ENCODE data around the gene ZBTB12. TPM values are rescaled to one million over a fixed set of nuclear protein-coding genes. Genes with fewer than 3 reads are reported as not detected.

The ZBTB12 gene
- total and polyA plus RNA-seq, 9 of the 15 experiments (the other 6 are each of a cell fraction or from before 2014, with no cell fraction given) = 0.03 to 12.4 (median 5.8) TPM; not detected in 1

GRCh38 chr6:31946370-31946885 lies 44.5 kb upstream of the ZBTB12 start:
- POLR2A ChIA-PET = interaction anchor here (0.7 to 1.2 kb wide), 3 partner anchors 11 to 97 kb away, joined by 3 to 6 read pairs (median 5); partner anchors contain the start of gene DXO
- no peak for DNase-seq (ENCODE audit: extremely low read depth in 1 of 4, low spot score in 3 of 4)

More at GRCh38 chr6:31946370-31946885, 44.5 kb upstream of the ZBTB12 start:
- H3K27ac ChIP-seq (ENCODE audit: extremely low read depth, low read depth, low read length) = no peak overlapping the region
- peaks cover 16 to 24% of the 10 kb centered on the region in 2 experiments for H3K4me1 ChIP-seq (replicated peaks in 1 of 2; ENCODE audit: control insufficient read depth in 2 of 2, insufficient read depth in 2 of 2, low read length in 2 of 2)
- no peak for FAIRE-seq
- 0 out of 4 replicates have a peak overlapping the region, but pooled peaks of 1 of the 2 experiments have one; percentile 17 for H3K9ac ChIP-seq (ENCODE audit: insufficient read depth in 1 of 2, low read depth in 2 of 2, low read length in 2 of 2)
- 62% methylated on average over 11 of the region's 11 CpGs for WGBS (ENCODE audit: insufficient coverage, low coverage, missing lambda C conversion rate)
- CTCF ChIA-PET (ENCODE audit: low intra/inter-chr PET ratio) = no interaction called here
- BruUV-seq (replicated peaks) = no TSS peak
- no peak overlapping the region for H2AFZ ChIP-seq (ENCODE audit: low read depth, low read length)
- H3K79me2 ChIP-seq (ENCODE audit: control insufficient read depth, insufficient read depth, low read length) = no peaks in the 10 kb centered on the region
- no peak overlapping the region for H3K4me3 ChIP-seq
- peaks cover 2 to 26% of the 10 kb centered on the region in 2 experiments; a peak in 3 of 5 replicates for H3K27me3 ChIP-seq (ENCODE audit: control insufficient read depth in 2 of 2, insufficient read depth in 2 of 2, low read length in 2 of 2)
- H3K36me3 ChIP-seq (ENCODE audit: control insufficient read depth, insufficient read depth, low read length) = peaks cover 7% of the 10 kb centered on the region
- no peaks in the 10 kb centered on the region for H3K9me3 ChIP-seq (replicated peaks; ENCODE audit: control insufficient read depth, insufficient read depth, low read depth, low read length)
- H3K9me1 ChIP-seq (ENCODE audit: control insufficient read depth, insufficient read depth, low read length) = peaks cover 7% of the 10 kb centered on the region
- H4K20me1 ChIP-seq (replicated peaks; ENCODE audit: control insufficient read depth, insufficient read depth, low read length) = no peaks in the 10 kb centered on the region
- TF ChIP-seq ZNF316 (IDR thresholded peaks at IDR 0.05) = 0 out of 2 replicates have a peak, but pooled peaks have one; percentile 10
- TF ChIP-seq MBD2 (IDR thresholded peaks at IDR 0.05; ENCODE audit: borderline replicate concordance, low read depth) = no peak
- no peak for TF ChIP-seq MEIS2 (IDR thresholded peaks at IDR 0.05; ENCODE audit: partially characterized antibody)
- no peak for TF ChIP-seq CBX2 (IDR thresholded peaks at IDR 0.05; ENCODE audit: insufficient read depth, low read length, poor library complexity, severe bottlenecking)
- no peak for ATAC-seq
- in situ Hi-C loops (cut with MboI) (no loop called here), intact Hi-C loops (cut with micrococcal nuclease) (loop anchor here (5.0 kb wide), 1 partner anchor 44 kb away; the partner anchor contains the start of gene ZBTB12)
- no peak overlapping the region for H3K4me2 ChIP-seq (ENCODE audit: insufficient read depth, low read length)
